ENCODE measurements around the gene TPRX1.
A peak's percentile ranks its signal among the peaks of the same experiment; 100 is the strongest.
"Not testable (repeated sequence)": the region's sequence is repeated elsewhere in the genome, so short reads cannot be mapped to it uniquely, and the experiment has no call there.

The TPRX1 gene

GRCh38 chr19:47801270-47801669 lies 3.1 kb downstream of the TPRX1 start:
- no peak for DNase-seq

- DNase-seq, result no peak
Observed at GRCh38 chr19:47798904-47799266, 5.5 kb downstream of the TPRX1 start.

GRCh38 chr19:47797996-47798903 lies 6.1 kb downstream of the TPRX1 start:
- no peak for DNase-seq

- DNase-seq, result no peak
Observed at GRCh38 chr19:47796785-47797184, 7.6 kb downstream of the TPRX1 start.

- DNase-seq, result no peak
Observed at GRCh38 chr19:47794526-47794925, 9.8 kb downstream of the TPRX1 start.

- DNase-seq, result no peak
Observed at GRCh38 chr19:47792616-47793015, 11.7 kb downstream of the TPRX1 start.

GRCh38 chr19:47790398-47790814 lies 13.9 kb downstream of the TPRX1 start:
- peak; percentile 84 to 90 for DNase-seq

GRCh38 chr19:47789811-47790210 lies 14.5 kb downstream of the TPRX1 start:
- DNase-seq, result not testable (repeated sequence)

- DNase-seq, result not testable (repeated sequence)
Observed at GRCh38 chr19:47787307-47787706, 17.0 kb downstream of the TPRX1 start.

GRCh38 chr19:47786566-47786965 lies 17.8 kb downstream of the TPRX1 start:
- DNase-seq, result no peak

- no peak for DNase-seq
Observed at GRCh38 chr19:47781590-47782262, 22.6 kb downstream of the TPRX1 start.

GRCh38 chr19:47780215-47780551 lies 24.2 kb downstream of the TPRX1 start:
- no peak for DNase-seq

GRCh38 chr19:47779524-47780214 lies 24.7 kb downstream of the TPRX1 start:
- DNase-seq, result no peak

- DNase-seq, result peak in 1 of 2 donors; percentile 22
Observed at GRCh38 chr19:47778954-47779351, 25.4 kb downstream of the TPRX1 start.

GRCh38 chr19:47778049-47778953 lies 26.1 kb downstream of the TPRX1 start, which contains the start of gene SELENOW:
Gene SELENOW, plus strand, starts transcription at chr19:47778703. Its CDS starts 83 bp downstream, at chr19:47778786.
- peak; percentile 76 to 78 for DNase-seq

GRCh38 chr19:47777245-47778048 lies 26.9 kb downstream of the TPRX1 start:
- DNase-seq, result not testable (repeated sequence)

GRCh38 chr19:47776568-47776967 lies 27.8 kb downstream of the TPRX1 start:
- DNase-seq, result no peak

- not testable (repeated sequence) for DNase-seq
Observed at GRCh38 chr19:47771291-47771690, 33.1 kb downstream of the TPRX1 start.

- DNase-seq, result no peak
Observed at GRCh38 chr19:47769534-47769933, 34.8 kb downstream of the TPRX1 start.

GRCh38 chr19:47768604-47769003 lies 35.7 kb downstream of the TPRX1 start:
- DNase-seq, result no peak

- DNase-seq, result no peak
Observed at GRCh38 chr19:47767349-47767748, 37.0 kb downstream of the TPRX1 start.

- no peak for DNase-seq
Observed at GRCh38 chr19:47766670-47767069, 37.7 kb downstream of the TPRX1 start.

Data from activated CD4-positive, alpha-beta T cell treated with anti-CD3 and anti-CD28 coated beads for 4 hours (primary cell).